GM12878 (cell line): ENCODE data around the gene HPSE2. TPM values are rescaled to one million over a fixed set of nuclear protein-coding genes. Genes with fewer than 3 reads are reported as not detected.

Experiments
- ATAC-seq: fragments of 200-7000 bp; cut with Tn5 transposase; 3 replicates; pipeline ENCODE4 v1.9.1; 2020; ENCODE audit warnings: mild to moderate bottlenecking, moderate library complexity
- BruUV-seq: library from RNA; stranded (reverse); fragments of 400-500 nt; replicated peaks from 2 replicates; lab custom pipeline; 2021; lab: Mats Ljungman, UMichigan
- CTCF ChIA-PET: fragments of 300-600 bp; sonication (Branson Sonifier 250); formaldehyde crosslinking; extraction: SDS; loops from one replicate; lab custom pipeline; 2021; ENCODE audit warnings: inconsistent platforms; lab: Yijun Ruan, JAX
- POLR2A ChIA-PET: fragments of 350-600 bp; formaldehyde crosslinking; extraction: SDS; loops from one replicate; lab custom pipeline; 2021; ENCODE audit warnings: inconsistent platforms; lab: Charles Lee
- RAD21 ChIA-PET: fragments of 300-600 bp; sonication (Branson Sonifier 250); formaldehyde crosslinking; loops from one replicate; lab custom pipeline; 2023; ENCODE audit warnings: antibody characterized with exemption; ENCODE audit not compliant: unreplicated experiment; lab: Charles Lee
- SMC1A ChIA-PET: fragments of 300-600 bp; sonication (Branson Sonifier 250); formaldehyde crosslinking; loops from one replicate; lab custom pipeline; 2023; ENCODE audit not compliant: unreplicated experiment, uncharacterized antibody; lab: Charles Lee
- DNase-seq: peaks from one replicate; pipeline ENCODE4 v3.0.0-alpha.2; 2011; ENCODE audit warnings: low read depth, low spot score
- FAIRE-seq: peaks from 3 replicates; lab custom pipeline; 2011; peaks lifted over from hg19 to GRCh38; lab: Jason Lieb, UNC
- H2AFZ ChIP-seq: 2 replicates; pipeline ENCODE4 v1.6.0; 2011; ENCODE audit warnings: low read depth, low read length, control low read depth; ENCODE audit not compliant: control insufficient read depth
- H3K27ac ChIP-seq: 2 replicates; pipeline ENCODE4 v1.5.1; 2011; ENCODE audit warnings: control low read depth; ENCODE audit not compliant: control insufficient read depth, insufficient read depth
- H3K27me3 ChIP-seq, 2 experiments: replicated peaks in 1 of 2; 2 replicates each; pipeline versions ENCODE4 v1.6.0 to v1.6.1; 2011; ENCODE audit warnings: low read length in 1 of 2; ENCODE audit not compliant: control insufficient read depth in 2 of 2, insufficient read depth in 2 of 2
- H3K36me3 ChIP-seq, 2 experiments: 2 replicates each; pipeline ENCODE4 v1.5.1; 2011; ENCODE audit warnings: low read length in 1 of 2; ENCODE audit not compliant: control insufficient read depth in 2 of 2, insufficient read depth in 2 of 2
- H3K4me1 ChIP-seq: 2 replicates; pipeline ENCODE4 v1.6.1; 2011; ENCODE audit warnings: mild to moderate bottlenecking, low read length, moderate library complexity, mixed read lengths; ENCODE audit not compliant: control insufficient read depth, insufficient read depth
- H3K4me2 ChIP-seq: 2 replicates; pipeline ENCODE4 v1.6.0; 2011; ENCODE audit warnings: control low read depth; ENCODE audit not compliant: control insufficient read depth, insufficient read depth
- H3K4me3 ChIP-seq: fragments of 200-600 bp; sonication (generic); 2 replicates; pipeline ENCODE4 v1.5.1; 2016
- H3K79me2 ChIP-seq: 2 replicates; pipeline ENCODE4 v1.6.0; 2011; ENCODE audit warnings: low read length; ENCODE audit not compliant: control insufficient read depth, insufficient read depth
- H3K9ac ChIP-seq: 2 replicates; pipeline ENCODE4 v1.8.0; 2011; ENCODE audit warnings: low read length, control low read depth, mixed read lengths; ENCODE audit not compliant: control insufficient read depth, insufficient read depth
- H3K9me3 ChIP-seq: replicated peaks from 3 replicates; pipeline ENCODE4 v1.5.1; 2011; ENCODE audit warnings: mild to moderate bottlenecking, low read length; ENCODE audit not compliant: control insufficient read depth, insufficient read depth
- H4K20me1 ChIP-seq: 2 replicates; pipeline ENCODE4 v1.6.0; 2011; ENCODE audit not compliant: control insufficient read depth, insufficient read depth
- ATF2 ChIP-seq: IDR thresholded peaks from 2 replicates; pipeline ENCODE4 v1.6.1; 2012; ENCODE audit warnings: low read length, inconsistent platforms
- BMI1 ChIP-seq: fragments of 450-650 bp; IDR thresholded peaks from 2 replicates; pipeline ENCODE4 v1.6.1; 2016; ENCODE audit warnings: mild to moderate bottlenecking, moderate library complexity, borderline replicate concordance
- EGR1 ChIP-seq, 2 experiments: IDR thresholded peaks; 1 replicate in 1 of 2; 2 replicates in 1 of 2; pipeline ENCODE4 v1.6.1; 2011 to 2012; ENCODE audit warnings: low read depth in 2 of 2, low read length in 2 of 2, borderline replicate concordance in 1 of 2, mild to moderate bottlenecking in 1 of 2, moderate library complexity in 1 of 2
- EZH2 ChIP-seq: IDR thresholded peaks from 2 replicates; pipeline ENCODE4 v1.6.1; 2012; ENCODE audit warnings: low read depth, mild to moderate bottlenecking, control low read depth, inconsistent platforms, low read length, borderline replicate concordance; ENCODE audit not compliant: control insufficient read depth
- SUPT20H ChIP-seq: IDR thresholded peaks from 2 replicates; pipeline ENCODE4 v1.6.1; 2011; ENCODE audit warnings: low read depth, mild to moderate bottlenecking, low read length, moderate library complexity, borderline replicate concordance; ENCODE audit not compliant: control insufficient read depth
- WGBS: methylation state at CpG from one replicate; pipeline ENCODE4 v1.1.6; 2016; ENCODE audit warnings: low lambda C conversion rate; ENCODE audit not compliant: insufficient replicate concordance, insufficient coverage; ENCODE audit errors: missing lambda C conversion rate; 5-methylcytosine and 5-hydroxymethylcytosine counted together
- in situ Hi-C: fragments of 300-500 bp; cut with MboI; formaldehyde crosslinking; loops from 9 replicates; pipeline ENCODE4 v1.14.3; 2018; ENCODE audit warnings: mixed read lengths
- intact Hi-C: fragments of 100-400 bp; cut with micrococcal nuclease; formaldehyde crosslinking; loops from one replicate; pipeline ENCODE4 v1.14.2; 2022; ENCODE audit not compliant: unreplicated experiment
- polyA plus RNA-seq, 11 experiments: library from polyadenylated mRNA; depleted of rRNA in 4 of 11; unstranded in 6 of 11; stranded (reverse) in 5 of 11; fragments of >200 nt; fragmentation: Nextera tagmentation in 4 of 11; fragmentation: Illumina TruSeq in 1 of 11; extraction: Ambion mirVana in 4 of 11; extraction: Trizol in 1 of 11; gene quantifications; 1 replicate in 1 of 11; 2 replicates in 10 of 11; pipeline versions ENCODE4 v1.2.1 to v1.2.3, GENCODE V29; 2011 to 2016; ENCODE audit warnings: inconsistent platforms in 2 of 11, missing spikeins in 2 of 11, low read depth in 1 of 11
- total RNA-seq, 4 experiments: library from RNA; depleted of rRNA in 3 of 4; stranded (reverse); fragments of >200 nt in 3 of 4; fragmentation: Illumina TruSeq in 1 of 4; extraction: Trizol in 1 of 4; gene quantifications; 2 replicates each; pipeline versions ENCODE4 v1.2.1 to v1.2.3, GENCODE V29; 2013 to 2021

Gene HPSE2
- total and polyA plus RNA-seq, 10 of the 15 experiments (the other 5 are each of a cell fraction or from before 2014, with no cell fraction given): 0.06 TPM; not detected in 9

- in situ Hi-C loops: no loop called here
- BruUV-seq: no TSS peak
- 56% methylated on average over 12 of the region's 12 CpGs for WGBS
Measured at GRCh38 chr10:98456686-98457482, 778.8 kb downstream of the HPSE2 start.

More at GRCh38 chr10:98456686-98457482, 778.8 kb downstream of the HPSE2 start:
- intact Hi-C loops: no loop called here
- ChIA-PET RAD21 (no interaction called here), SMC1A (no interaction called here), POLR2A (no interaction called here), CTCF (no interaction called here)
- Histone ChIP-seq H3K27ac (no peak overlapping the region), H3K9me3 (no peaks in the 10 kb centered on the region), H3K4me3 (no peak overlapping the region), H3K4me1 (no peaks in the 10 kb centered on the region), H3K79me2 (no peaks in the 10 kb centered on the region), H3K9ac (no peak overlapping the region), H3K27me3 (no peaks in the 10 kb centered on the region), H4K20me1 (no peaks in the 10 kb centered on the region), H3K36me3 (no peaks in the 10 kb centered on the region), H3K4me2 (no peak overlapping the region), H2AFZ (no peak overlapping the region)
- FAIRE-seq (no peak), ATAC-seq (no peak), DNase-seq (no peak)
- no peak for TF ChIP-seq BMI1
- TF ChIP-seq EGR1 (IDR thresholded peaks at IDR 0.05; ENCODE audit: borderline replicate concordance in 1 of 2, low read depth in 2 of 2, low read length in 2 of 2): no peak
- TF ChIP-seq ATF2: no peak
- no peak for TF ChIP-seq EZH2
- no peak for TF ChIP-seq SUPT20H
